H1 (cell line): ENCODE data around the gene KCNQ1OT1.

Source experiments
- ASH2L ChIP-seq: fragments of 200-600, 300-600 bp; sonication (generic); IDR thresholded peaks from one replicate; pipeline ENCODE4 v1.7.1; 2017; ENCODE audit warnings: low read length
- CHD7 ChIP-seq: fragments of 300-600 bp; sonication (generic); IDR thresholded peaks from 2 replicates; pipeline ENCODE4 v1.7.1; 2012; ENCODE audit warnings: low read length, moderate library complexity, mild to moderate bottlenecking, inconsistent platforms; ENCODE audit not compliant: insufficient replicate concordance
- CTCF ChIP-seq, 3 experiments: IDR thresholded peaks; 1 replicate in 2 of 3; 2 replicates in 1 of 3; pipeline versions ENCODE4 v1.5.1 to v1.6.1; 2011; ENCODE audit warnings: low read length in 3 of 3, mild to moderate bottlenecking in 3 of 3, inconsistent platforms in 2 of 3, low read depth in 1 of 3, moderate library complexity in 1 of 3; ENCODE audit not compliant: insufficient read depth in 1 of 3; ENCODE audit errors: control extremely low read depth in 1 of 3
- EZH2 ChIP-seq: fragments of 200-600 bp; sonication (generic); IDR thresholded peaks from 2 replicates; pipeline ENCODE4 v1.7.1; 2012; ENCODE audit warnings: low read depth, mild to moderate bottlenecking, moderate library complexity, low read length, inconsistent platforms; ENCODE audit not compliant: severe bottlenecking
- MAX ChIP-seq: IDR thresholded peaks from 2 replicates; pipeline ENCODE4 v1.6.1; 2012; ENCODE audit warnings: inconsistent platforms
- POLR2AphosphoS5 ChIP-seq: IDR thresholded peaks from 2 replicates; pipeline ENCODE4 v1.6.1; 2011; ENCODE audit warnings: low read depth, low read length
- TAF7 ChIP-seq: optimal IDR thresholded peaks from 2 replicates; pipeline ENCODE3; 2011; ENCODE audit warnings: low read depth, mild to moderate bottlenecking, inconsistent platforms, low read length, moderate library complexity, borderline replicate concordance
- USF2 ChIP-seq: IDR thresholded peaks from 2 replicates; pipeline ENCODE4 v1.6.1; 2011; ENCODE audit warnings: low read length, improper control_type of control experiment

GRCh38 chr11:2649400-2649799, 50.4 kb downstream of the KCNQ1OT1 start:
- TF ChIP-seq CHD7 (no peak), USF2 (no peak), CTCF (IDR thresholded peaks at IDR 0.05; ENCODE audit: control extremely low read depth in 1 of 3, insufficient read depth in 1 of 3, low read depth in 1 of 3, low read length in 3 of 3) (no peak), ASH2L (no peak), TAF7 (no peak), EZH2 (no peak), MAX (no peak), POLR2AphosphoS5 (no peak)
